Dermis lymphatic vessel endothelial cell (primary cell): ENCODE measurements around the gene EFNB1. TPM values are rescaled to one million over a fixed set of nuclear protein-coding genes. Genes with fewer than 3 reads are reported as not detected.

Source experiments
- total RNA-seq: library from RNA; depleted of rRNA; stranded (reverse); fragments of >200 nt; gene quantifications from 2 replicates; pipeline ENCODE4 v1.2.1, GENCODE V29; 2014

EFNB1 gene
- 4.7 and 7.3 TPM in 2 replicates for total RNA-seq

DNA sequence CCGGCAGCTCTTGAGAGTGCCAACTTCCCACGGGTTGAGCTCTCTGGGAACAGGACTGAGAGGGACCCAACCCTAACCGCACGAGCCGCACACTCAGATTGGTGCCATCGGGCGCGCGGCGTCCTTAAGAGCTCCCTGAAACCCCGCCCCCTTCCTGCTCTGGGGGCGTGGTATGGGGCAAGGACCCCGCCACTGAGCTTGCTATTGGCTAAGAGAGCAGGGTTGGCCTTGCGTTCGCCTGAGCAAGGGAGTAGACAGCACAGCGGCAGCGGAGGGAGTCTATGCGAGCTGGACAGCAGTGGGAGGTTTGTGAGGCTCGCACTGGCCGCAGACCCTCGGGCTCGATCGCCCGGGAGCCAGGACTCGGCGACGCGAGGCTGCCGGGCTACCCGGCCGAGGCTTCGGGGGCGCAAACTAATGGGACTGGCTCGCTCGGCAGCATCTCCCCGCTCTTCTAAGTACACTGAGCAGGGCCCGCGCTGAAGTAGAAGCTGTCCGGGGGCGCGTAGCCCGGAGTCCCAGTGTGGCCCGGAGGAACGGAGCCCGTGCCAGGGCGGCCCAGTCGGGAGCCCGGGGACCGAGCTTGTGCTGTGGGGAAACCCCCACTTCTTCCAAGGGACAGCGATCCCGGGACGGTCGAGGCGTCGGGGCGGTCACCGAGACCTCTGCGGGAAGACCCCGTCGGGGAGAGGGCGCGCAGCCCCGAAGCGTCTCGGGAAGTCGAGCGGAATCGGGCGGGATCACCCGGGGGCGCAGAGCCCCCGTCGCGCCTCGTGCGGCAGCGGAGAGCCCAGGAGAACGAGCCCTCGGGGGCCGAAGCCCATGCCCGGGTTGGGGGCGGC lies at the start of gene EFNB1:
TSS of gene EFNB1 (plus strand) at position 282 of the 842 bp plus-strand sequence. CDS start 756 bp downstream, outside the sequence.

Other genes with a start within 250 kb of the EFNB1 start
- 37.6 and 54.2 TPM in 2 replicates for gene STARD8, start 181.4 kb upstream of the EFNB1 start, total RNA-seq